NCI-H2107 treated with DMSO at 0.1 percent for 48 hours (cell line): Measurements from ENCODE around the gene CRYBA4.
"Not testable (repeated sequence)": the region's sequence is repeated elsewhere in the genome, so short reads cannot be mapped to it uniquely, and the experiment has no call there.

Source experiments
- DNase-seq: peaks from one replicate; lab custom pipeline; 2025; ENCODE audit not compliant: unreplicated experiment; lab: John Stamatoyannopoulos, UW

CRYBA4 gene

DNA sequence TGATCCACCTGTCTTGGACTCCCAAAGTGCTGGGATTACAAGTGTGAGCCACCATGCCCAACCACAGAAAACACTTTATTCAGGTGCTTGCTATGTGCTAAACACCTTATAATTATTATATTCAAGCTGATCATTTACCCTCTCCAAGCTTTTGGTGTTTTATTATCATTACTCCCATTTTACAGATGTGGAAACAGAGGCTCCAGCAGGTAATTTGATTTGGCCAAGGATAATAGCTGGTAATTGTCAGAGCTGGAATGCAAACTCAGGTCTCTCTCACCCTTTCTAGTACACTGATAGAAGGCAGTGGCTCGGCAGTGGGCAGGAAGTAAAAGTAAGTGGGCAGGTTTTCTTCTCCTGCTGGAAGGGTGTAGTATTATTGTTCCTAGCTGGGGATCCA lies 28.0 kb upstream of the CRYBA4 start:
- no peak for DNase-seq

DNA sequence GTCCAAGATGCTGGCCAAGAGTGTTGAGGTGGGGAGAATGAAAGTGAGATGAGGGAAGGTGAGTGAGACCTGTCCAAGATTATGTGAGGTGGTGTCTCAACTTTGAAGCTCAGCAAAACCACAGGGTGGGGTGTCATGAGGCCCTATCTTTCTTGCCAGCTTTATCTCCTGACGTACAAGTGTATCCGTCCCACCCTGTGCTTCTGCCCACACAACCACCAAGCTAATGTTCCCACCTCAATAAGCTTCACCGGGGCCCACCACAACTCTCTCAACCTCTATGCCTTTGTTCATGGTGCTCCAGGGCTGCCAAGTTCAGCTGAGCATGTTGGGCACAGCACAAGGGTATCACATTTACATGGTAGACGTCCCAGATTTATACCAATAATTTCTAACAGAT lies 24.7 kb upstream of the CRYBA4 start:
- DNase-seq = no peak

DNA sequence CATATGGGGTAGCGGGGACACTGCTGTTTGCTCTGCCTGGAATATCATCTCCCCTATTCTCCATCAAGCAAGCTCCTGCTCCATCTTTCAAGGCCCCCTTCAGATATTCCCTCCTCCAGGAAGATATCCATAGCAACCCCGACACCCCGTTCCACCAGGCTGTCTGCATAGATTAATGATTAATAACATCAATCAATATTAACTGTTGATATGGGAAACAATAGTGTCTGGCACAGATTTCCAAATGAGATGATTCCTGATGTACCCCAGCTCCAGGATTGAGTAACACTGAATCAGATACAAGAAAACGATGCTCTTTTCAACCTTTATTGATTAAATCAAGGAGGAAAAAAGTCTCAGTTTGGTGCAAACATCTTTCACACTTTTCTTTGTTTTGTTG lies 24.3 kb upstream of the CRYBA4 start:
- DNase-seq = no peak

DNA sequence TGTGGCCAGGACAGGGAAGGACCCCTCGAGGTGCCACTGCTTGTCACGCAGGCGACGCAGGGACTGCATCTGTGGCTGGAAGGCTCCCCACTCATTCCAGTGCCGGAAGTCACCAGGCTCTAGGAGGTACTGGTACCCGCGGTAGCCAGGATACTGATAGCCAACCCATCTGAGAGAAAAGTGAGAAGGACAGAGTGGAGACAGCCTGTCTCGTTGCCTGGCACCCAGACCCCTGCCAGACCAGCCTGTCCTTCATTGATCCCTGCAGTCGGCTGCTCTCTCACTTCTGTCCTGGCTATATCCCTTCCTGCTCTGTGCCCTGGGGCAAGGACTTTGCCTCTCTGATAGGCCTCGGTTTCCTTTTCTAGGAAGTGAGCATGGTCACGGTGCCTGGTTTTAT lies 22.3 kb upstream of the CRYBA4 start:
- no peak for DNase-seq

DNA sequence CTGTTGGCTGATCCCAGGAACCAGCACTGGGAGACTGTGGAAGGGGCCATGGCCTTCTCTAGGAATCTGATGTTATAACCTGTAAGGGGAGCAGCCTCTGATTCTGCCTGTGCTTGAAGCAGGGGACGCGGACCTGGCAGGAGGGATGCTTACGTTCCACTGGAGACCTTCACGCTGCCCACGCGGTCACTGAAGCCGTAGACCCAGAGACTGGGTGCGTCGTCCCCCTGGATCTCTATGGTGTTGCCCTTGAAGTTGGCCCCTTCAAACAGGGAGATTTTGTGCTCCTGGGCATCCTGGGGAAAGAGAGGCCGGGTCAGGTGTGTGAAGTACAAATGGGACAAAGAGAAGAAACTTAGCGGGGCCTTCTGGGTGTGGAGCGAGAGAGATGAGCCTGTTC lies 20.0 kb upstream of the CRYBA4 start:
- DNase-seq = no peak

DNA sequence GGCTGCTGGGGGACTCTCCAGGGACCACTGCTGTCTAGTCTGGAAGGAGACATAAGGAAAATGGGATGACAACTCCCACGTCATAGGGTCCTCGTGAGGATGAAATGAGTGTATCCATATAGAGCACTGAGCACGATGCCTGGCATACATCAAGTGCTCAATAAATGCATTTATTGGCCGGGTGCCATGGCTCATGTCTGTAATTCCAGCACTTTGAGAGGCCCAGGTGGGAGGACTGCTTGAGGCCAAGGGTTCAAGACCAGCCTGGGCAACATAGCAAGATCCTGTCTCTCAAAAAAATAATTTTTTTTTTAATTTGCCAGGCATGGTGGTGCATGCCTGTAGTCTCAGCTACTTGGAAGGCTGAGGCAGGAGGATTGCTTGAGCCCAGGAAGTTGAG lies 19.6 kb upstream of the CRYBA4 start:
- no peak for DNase-seq

DNA sequence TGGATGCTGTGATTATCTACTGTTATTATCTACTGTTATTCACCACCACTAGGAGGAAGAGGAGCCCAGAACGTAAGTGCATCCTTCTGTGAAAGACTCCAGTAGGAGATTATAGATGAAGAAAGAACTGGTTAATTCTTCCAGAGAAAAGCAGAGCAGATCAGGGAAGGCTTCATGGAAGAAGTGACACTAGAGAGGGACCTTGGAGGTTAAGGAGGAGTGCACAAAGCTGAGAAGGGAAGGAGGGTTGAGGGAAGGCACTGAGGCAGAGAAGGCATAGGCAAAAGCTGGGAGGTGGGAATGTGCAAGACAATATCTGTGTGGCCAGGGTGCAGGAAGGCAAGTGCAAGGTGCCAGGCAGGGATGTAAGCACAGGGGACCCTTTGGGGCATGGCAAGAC lies 17.4 kb upstream of the CRYBA4 start:
- no peak for DNase-seq

DNA sequence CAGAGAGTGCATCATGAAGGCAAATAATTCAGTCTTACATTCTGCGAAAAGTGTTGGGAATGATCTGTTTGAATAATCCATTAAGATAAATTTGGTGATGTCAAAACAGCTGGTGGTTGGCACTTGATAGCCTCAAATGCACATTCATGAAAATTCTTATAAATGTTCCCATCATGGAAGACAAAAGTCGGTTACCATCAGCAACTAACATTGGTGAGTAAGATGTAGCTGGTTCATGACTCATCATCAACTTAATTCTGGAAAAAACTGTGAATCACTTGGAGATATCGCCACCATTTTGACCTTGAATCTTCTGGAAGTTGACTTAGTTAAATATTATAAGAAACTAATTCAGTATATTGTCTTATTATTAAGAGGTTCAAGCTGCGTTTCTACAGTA lies 15.2 kb upstream of the CRYBA4 start:
- no peak for DNase-seq

DNA sequence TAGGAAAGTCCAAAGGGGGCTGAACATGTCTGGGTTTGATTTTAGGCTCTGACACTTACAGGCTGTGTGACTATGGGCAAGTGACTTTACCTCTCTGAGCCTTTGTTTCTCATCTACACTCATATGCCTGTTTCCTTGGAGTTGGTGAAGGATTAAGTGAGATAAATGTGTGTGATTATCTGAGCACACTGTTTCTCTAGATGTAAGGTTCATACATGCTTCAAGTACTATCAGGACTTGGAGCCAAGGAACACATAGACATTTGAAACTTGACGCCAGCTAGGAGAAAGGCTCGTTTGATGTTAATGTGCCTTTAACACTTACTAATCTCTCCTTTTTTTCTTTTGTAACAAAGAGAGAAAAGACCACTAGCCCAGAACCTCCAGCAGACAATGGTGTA lies 13.6 kb upstream of the CRYBA4 start:
- peak; percentile 57 for DNase-seq

DNA sequence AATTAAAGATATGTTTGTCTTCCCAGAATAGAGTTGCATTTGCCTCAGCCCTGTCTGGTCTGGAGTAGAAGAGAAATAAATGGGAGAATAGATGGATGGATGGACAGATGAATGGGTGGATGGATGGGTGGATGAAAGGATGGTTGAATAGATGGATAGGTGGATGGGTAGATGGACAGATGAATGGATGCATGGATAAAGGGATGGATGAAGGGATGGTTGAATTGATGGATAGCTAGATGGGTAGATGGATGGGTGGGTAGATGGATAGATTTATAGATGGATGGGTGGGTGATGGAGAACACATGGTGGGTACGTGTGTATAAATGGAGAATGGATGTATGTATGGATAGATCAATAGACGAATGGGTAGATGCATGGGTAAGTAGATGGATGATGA lies 12.5 kb upstream of the CRYBA4 start:
- no peak for DNase-seq

DNA sequence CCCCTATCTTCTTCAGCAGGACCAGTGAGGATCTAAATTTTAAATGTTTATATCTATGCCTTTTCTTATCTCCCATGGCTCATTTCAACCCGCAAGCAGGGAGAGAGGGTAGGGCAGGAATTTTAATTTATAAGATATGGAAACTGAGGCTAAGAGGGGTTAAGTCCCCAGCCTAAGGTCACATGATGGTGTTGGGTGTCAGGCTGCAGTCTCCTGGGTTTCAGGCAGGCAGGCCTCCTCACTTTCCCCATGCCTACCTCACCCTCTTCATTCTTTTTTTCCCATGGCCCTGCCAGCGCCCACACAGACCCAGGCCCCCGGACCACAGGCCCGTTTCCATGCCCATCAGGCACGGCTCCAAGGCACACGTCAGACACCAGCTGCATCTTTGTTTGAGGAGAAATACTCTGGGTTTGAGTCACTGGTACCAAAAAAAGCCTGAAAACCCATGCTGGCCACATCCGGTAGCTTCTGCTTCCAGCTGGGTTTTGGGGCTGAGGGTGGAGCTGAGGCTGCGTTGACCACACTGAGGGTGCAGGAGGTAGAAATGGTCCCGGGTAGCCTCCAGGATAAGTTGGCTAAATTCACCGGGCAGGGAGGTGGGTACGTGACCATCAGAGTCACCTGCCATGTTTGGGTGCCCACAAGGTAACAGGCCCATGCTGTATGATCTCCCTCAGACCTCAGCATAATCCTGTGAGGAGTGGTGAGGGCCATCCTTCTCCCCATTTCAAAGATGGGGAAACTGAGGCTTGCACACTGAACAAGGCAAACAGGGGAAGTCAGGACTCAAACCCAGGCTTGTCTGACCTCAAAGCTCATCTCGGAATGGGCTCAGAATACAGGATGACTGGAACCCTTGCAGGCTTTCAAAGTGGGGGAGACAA lies 11.4 kb upstream of the CRYBA4 start:
- DNase-seq = no peak

DNA sequence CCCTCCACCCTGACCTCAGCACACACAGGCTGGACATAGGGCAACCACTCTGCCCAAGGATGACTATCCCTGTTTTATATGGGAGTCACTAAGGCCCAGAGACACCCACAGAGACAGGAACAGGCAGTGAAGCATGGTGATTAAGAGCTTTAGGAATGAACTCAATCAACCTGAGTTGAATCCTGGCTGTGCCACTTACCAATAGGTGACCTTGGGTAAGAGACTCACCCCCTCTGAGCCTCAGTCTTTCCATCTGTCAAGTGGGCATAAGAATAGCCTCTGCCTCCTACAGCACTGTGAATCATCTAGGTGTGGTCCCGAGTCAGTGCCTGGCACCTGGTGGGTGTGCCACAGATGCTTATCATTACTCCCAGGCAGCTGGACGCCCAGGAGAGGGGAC lies 10.8 kb upstream of the CRYBA4 start:
- no peak for DNase-seq

DNA sequence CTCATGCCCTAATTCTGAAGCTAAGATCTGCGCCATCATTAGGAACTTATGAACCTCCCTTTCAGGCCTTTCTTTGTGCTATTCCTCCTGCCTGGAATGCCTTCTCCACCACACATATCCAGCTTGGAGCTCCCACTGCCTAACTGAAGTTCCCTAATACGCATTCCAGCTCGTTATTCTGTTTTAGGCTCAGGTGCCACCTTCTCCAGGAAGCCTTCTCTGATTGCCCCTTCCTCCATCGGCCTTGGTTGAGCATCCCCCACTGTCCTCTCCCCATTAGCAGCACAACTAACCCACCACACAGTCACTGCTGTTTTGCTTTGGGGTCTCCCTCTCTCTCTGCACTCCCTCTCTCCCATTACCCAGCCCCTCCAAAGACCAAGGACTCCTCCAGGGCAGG lies 9.1 kb upstream of the CRYBA4 start:
- DNase-seq = no peak

DNA sequence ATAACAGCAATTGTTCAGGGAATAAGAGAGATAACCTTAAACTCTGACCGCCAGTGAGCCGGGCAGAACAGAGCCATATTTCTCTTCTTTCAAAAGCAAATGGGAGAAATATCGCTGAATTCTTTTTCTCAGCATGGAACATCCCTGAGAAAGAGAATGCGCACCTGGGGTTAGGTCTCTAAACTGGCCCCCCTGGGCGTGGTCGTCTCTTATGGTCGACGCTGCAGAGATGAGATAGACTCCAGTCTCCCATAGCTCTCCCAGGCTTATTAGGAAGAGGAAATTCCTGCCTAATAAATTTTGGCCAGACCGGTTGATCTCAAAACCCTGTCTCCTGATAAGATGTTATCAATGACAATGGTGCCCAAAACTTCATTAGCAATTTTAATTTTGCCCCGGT lies 8.0 kb upstream of the CRYBA4 start:
- DNase-seq = not testable (repeated sequence)

DNA sequence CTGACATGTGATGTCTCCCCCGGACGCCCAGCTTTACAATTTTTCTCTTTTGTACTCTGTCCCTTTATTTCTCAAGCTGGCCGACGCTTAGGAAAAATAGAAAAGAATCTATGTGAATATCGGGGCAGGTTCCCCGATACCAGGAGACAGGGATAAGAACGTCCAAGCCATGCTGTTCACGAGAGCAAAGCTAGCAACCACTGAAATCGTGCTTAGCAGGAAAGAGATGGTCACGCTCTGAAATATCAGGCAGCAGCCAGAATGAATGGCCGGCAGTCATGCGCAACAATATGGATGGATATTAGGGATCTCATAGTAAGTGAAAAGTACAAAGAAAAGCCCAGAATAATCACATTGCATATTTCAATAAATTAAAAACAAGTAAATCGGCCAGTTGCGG lies 7.4 kb upstream of the CRYBA4 start:
- no peak for DNase-seq

DNA sequence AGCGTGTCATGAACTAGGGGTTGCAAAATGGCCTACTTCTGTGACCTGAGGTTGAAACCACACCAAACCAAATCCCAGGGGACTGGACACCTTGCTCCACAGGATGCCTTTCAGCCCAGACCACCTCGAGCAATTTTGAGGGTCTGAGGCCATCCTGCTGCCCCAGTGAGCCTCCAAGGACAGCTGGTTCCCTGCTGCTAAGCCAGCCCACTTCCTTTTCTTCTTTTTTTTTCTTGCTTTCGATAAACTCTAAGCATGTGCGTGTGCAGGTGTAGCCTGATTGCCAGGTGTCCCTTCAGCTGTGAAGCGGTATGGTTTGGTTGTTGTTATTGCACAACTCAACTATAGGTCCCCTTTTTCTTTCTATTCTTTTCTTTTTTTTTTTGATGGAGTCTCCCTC lies 6.6 kb upstream of the CRYBA4 start:
- DNase-seq = peak; percentile 4

DNA sequence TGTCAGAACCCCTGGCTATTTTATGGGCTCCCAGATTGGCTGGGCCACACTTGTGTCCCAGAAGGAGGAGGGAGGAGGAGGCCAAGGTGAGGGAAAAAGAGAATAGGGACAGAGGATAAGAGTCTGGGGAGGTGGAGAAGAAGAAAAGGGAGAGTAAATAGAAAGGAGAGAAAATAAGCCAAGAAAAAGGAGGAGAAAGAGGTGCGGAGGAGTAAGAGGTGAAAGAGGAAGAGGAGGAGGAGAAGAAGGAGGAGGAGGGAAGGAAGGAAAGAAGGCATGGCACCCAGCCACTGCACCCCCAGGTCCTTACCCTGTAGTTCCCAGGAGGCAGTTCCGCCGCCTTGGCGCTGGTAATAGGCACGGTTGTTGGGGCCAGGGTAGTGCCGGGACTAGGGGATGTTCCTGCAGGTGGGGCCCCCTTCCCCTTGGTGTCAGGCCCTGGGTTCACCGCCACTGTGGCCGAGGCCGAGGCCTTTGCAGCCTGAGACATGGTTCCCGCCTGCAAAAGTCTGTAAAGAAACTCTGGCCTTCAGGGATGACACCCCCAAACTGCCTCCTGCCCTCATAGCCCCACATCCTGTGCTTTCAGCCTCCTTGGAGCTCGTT lies 5.8 kb upstream of the CRYBA4 start:
- DNase-seq = no peak

DNA sequence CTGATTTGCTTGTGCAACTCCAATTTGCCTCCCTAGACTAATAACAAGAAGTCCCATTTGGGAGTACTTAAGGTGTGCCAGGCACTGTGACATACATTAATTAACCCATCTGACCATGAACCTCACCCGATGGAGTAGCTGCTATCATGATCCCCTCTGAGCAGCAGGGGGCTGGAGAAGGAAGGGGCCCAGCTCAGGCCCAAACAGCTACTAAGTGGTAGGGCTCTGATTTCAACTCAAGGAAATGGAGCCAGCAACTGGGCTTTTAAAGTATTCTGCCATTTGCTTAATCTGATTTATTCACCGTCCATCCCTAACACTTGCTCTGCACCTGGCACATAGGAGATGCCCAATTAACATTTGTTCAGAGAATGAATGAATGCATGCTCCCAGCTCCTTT lies 5.1 kb upstream of the CRYBA4 start:
- DNase-seq = no peak

DNA sequence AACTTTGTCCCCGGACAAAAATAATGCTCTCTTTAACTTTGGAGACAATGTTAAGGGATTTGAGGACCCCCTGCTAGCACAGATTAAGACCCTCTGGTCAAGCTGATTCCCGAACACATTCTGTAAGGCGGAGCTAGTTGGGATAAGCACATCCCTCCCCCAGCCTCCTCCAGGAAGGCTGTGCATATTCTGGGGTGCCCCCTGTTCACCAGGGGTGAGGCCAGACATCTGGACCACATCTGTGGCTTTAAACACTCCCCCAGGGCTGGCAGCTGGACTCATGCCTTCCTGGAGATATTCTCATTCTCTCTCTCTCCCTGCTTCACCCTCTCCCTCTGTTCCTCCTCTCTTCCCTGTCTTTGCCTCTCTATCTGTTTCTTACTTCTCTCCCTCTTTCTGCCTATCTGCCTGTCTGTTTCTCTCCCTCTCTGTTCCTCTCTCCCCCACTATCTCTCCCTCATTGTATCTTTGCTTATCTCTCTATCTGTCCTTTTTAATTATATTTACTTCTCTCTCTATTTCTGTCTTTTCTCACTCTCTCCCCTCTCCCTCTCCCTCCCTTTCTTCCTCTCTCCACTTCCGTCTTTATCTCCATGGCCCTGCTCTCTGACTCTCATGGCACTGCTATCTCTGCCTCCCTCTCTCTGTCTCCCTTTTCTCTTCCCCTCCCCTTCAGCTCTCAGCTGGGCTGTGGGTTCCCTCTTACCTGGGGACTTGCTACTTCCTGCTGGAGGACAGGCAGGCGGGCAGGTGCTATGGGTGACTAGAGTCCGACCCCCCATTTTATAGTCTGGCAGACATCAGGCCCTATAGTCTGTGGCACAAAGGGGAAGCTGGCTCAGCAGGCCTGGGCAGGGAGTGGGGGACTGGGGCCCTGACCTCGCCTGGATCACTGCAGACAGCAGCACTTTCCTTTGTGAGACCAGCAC lies 4.2 kb upstream of the CRYBA4 start, which contains the start of gene CRYBB1:
CRYBB1 (minus strand) TSS at position 757 of the 929 bp plus-strand sequence. CDS start 1,708 bp downstream, outside the sequence.
- DNase-seq = no peak

DNA sequence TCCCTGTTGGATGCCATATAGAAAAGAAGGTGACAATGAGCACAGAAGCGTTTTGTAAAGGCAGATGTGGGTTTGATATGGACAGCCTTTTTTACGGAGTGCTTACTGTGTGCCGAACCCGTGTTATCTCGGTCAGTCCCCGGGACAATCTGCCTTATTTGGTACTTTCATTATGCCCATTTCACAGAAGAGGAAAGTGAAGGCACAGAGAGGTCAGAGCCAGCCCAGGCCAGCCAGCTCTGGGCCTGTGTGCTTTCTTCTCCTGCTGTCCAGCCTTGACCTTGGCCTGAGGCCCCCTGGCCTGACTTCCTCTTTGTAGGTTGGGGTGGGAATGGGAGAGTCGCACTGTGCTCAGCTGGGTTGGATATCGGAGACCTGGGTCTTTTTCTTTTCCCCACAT lies 3.3 kb upstream of the CRYBA4 start:
- DNase-seq = no peak

DNA sequence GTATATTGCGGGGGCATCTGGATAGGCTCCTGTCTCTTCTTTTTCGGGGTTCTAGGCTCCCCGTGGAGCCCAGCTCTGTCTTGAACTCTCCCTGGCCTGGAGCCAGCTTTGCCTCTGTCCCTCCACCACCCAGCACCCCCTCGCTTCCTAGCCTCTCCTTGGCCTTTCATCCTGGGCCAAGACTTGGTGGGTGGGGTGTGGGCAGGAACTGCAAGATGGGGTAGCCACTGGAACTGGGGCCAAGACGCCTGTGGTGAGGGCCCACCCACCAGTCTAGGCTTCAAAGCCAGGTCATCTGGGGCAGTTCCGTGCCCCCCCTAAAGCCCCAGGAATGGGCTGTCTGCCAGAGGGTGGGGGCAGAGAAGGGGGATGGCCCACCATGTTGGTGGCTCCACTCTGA lies 2.3 kb upstream of the CRYBA4 start:
- DNase-seq = no peak

DNA sequence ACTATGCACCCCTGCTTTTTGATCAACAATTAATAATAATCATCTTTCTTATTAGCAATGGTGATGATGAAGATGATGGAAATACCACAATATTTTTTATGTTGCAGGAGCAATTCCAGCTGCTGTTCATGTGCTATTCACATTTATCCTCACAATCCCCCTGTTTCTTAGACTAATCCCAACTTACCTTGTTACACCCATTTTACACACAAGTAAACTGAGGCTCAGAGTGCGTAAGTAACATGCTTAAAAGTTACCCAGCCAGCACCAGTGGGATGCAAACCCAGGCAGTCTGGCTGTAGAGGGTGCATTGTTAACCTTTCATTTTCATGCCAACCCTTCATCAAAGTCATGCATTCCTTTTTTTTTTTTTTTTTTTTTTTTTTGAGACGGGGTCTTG lies 1.6 kb upstream of the CRYBA4 start:
- no peak for DNase-seq
